IPS-18c (cell line): Measurements from ENCODE around the gene SULT1C2.

Experiments
- H3K4me3 ChIP-seq: 2 replicates; pipeline ENCODE4 v1.7.0; 2013; ENCODE audit warnings: low read depth, mild to moderate bottlenecking, low read length, moderate library complexity; ENCODE audit not compliant: insufficient read depth
- H3K9me3 ChIP-seq: one replicate; pipeline ENCODE4 v1.6.1; 2013; ENCODE audit warnings: mild to moderate bottlenecking, low read length, moderate library complexity; ENCODE audit not compliant: control insufficient read depth, insufficient read depth

SULT1C2 gene

GRCh38 chr2:108288534-108289106, at the start of gene SULT1C2:
TSS of gene SULT1C2 (plus strand) at chr2:108288895. CDS start at chr2:108293668, 4,773 bp downstream.
- Histone ChIP-seq H3K4me3 (no peak within 1 kb of the TSS), H3K9me3 (no peaks in the 10 kb centered on the region)

GRCh38 chr2:108239786-108240185, 48.9 kb upstream of the SULT1C2 start, which contains the start of gene SULT1C3:
TSS of gene SULT1C3 (plus strand) at chr2:108239968. CDS start at chr2:108247195, 7,227 bp downstream.
- no peaks in the 10 kb centered on the region for H3K9me3 ChIP-seq
- no peak within 1 kb of the TSS for H3K4me3 ChIP-seq

GRCh38 chr2:108240966-108241365, 47.7 kb upstream of the SULT1C2 start:
- H3K4me3 ChIP-seq, result no peak overlapping the region
- no peaks in the 10 kb centered on the region for H3K9me3 ChIP-seq

- Histone ChIP-seq H3K4me3 (no peak overlapping the region), H3K9me3 (no peaks in the 10 kb centered on the region)
These were observed 45.1 kb upstream of the SULT1C2 start for GRCh38 chr2:108243566-108243965.

DNA sequence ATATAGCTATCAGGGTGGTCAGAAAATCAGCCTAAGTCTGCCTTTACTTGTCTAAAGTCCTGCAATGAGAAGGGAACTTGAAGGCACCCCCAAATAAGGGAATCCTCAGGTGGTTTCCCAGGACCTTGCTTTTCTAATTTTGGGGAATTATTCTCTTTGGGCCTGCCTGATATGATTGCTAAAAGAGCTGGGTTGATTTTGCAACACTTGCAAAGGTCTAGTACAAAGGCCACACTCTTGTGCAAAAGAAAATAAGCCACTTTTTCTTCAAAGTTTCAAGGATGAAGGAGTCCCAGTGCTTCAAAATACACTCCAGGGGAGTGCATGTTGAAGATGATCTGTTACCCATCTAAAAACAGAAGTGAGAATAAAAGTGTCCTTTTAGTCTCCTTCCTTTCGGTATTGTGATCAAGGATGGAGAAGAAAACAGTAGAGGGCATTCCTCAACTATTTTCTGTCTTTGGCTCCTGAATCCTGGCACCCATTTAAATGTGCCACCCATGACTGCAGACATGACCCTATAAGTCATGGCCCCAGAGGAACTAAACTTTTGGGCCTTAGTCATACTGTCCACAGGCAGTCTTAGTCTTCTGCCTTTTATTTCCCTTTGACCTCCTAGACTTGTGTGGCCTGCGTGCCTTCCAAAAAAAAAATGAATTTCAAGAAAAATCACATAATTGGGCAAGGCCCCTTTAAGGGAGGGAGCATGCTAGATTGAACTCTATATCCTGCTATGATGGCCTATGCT, 43.9 kb upstream of the SULT1C2 start:
- Histone ChIP-seq H3K4me3 (no peak overlapping the region), H3K9me3 (no peaks in the 10 kb centered on the region)

DNA sequence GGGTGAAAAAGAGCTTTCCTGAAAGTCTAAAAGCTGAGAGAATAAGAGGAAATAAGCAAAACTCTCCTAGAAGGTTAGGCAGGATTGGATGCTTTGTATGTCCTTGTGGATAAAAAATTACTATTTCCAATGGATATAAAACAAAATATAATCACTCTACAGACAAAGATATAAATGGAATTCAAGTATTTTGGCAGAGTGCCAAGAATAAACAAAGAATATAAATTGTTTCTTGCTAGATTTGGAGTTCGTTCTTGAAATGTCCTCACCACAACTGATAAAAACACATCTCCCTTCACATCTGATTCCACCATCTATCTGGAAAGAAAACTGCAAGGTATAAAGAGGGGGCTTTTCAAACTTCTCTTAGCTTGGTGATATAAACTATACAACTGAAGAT, 35.6 kb upstream of the SULT1C2 start:
- Histone ChIP-seq H3K4me3 (no peak overlapping the region), H3K9me3 (no peaks in the 10 kb centered on the region)

GRCh38 chr2:108257757-108258331, 30.9 kb upstream of the SULT1C2 start:
- Histone ChIP-seq H3K4me3 (no peak overlapping the region), H3K9me3 (no peaks in the 10 kb centered on the region)

- Histone ChIP-seq H3K9me3 (no peaks in the 10 kb centered on the region), H3K4me3 (no peak overlapping the region)
These were observed 27.9 kb upstream of the SULT1C2 start for GRCh38 chr2:108260773-108261172.

- no peaks in the 10 kb centered on the region for H3K9me3 ChIP-seq
- no peak overlapping the region for H3K4me3 ChIP-seq
These were observed 26.7 kb upstream of the SULT1C2 start for GRCh38 chr2:108262036-108262435.

DNA sequence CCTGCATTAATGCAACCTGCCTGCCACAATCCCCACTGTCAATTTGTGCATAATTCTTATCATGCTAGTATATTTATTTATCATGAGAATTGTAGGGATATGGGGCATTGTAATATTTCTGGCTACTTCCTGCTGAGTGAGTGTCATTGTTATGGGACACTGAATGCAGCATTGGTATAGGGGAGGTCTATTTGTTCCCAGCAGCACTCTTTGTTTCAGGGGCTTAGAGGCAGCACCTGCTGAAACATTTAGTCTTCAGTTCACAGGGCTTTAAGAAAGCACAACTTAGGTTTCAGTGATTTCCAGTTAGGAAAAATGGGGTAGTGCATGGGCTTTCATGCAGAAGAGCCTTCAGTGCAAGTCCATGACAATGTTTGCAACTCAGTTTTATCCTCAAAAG, 25.3 kb upstream of the SULT1C2 start:
- Histone ChIP-seq H3K9me3 (no peaks in the 10 kb centered on the region), H3K4me3 (no peak overlapping the region)

- H3K4me3 ChIP-seq, result no peak overlapping the region
These were observed 22.5 kb upstream of the SULT1C2 start for GRCh38 chr2:108266218-108266617.

DNA sequence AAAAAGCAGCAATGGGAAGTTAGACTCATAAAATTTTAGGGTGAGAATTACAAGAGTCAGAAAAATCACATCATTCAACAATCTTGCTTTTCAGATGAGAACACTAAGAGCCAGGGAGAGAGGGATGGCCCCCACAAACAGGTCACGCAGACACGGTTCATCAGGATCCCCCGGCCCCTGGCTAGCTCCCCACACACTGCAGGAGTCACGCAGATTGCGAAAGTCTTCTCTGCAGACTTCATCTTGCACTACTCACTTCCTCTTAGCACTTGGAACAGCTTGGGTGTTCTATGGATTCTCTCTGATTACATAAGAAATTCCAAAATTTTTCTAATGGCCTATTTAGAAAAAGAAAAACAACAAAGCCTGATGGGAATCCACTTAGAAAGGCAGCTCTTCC, 21.6 kb upstream of the SULT1C2 start:
- Histone ChIP-seq H3K4me3 (no peak overlapping the region), H3K9me3 (no peaks in the 10 kb centered on the region)

More at GRCh38 chr2:108266218-108266617, 22.5 kb upstream of the SULT1C2 start:
- no peaks in the 10 kb centered on the region for H3K9me3 ChIP-seq

GRCh38 chr2:108268001-108268400, 20.7 kb upstream of the SULT1C2 start:
- H3K4me3 ChIP-seq, result no peak overlapping the region
- H3K9me3 ChIP-seq, result no peaks in the 10 kb centered on the region

DNA sequence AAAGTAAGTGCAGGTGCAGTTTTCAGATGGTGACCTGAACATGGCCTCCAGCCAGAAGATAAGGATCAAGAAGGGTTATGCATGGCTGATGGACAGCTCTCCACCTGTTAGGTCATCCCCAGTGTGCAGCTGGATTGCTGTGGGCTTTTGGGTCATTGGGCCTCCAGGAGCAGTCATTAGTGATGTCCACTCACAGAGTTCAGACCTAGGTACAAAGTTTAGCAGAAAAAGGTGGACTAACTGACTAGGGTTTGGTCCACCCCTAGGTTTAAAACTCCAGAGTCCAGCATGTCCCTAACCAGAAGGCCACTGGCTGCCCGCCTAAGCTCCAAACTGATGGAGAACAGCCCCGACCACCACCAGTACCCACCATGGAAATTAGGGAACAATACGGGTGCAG, 18.3 kb upstream of the SULT1C2 start:
- H3K9me3 ChIP-seq, result no peaks in the 10 kb centered on the region
- no peak overlapping the region for H3K4me3 ChIP-seq

DNA sequence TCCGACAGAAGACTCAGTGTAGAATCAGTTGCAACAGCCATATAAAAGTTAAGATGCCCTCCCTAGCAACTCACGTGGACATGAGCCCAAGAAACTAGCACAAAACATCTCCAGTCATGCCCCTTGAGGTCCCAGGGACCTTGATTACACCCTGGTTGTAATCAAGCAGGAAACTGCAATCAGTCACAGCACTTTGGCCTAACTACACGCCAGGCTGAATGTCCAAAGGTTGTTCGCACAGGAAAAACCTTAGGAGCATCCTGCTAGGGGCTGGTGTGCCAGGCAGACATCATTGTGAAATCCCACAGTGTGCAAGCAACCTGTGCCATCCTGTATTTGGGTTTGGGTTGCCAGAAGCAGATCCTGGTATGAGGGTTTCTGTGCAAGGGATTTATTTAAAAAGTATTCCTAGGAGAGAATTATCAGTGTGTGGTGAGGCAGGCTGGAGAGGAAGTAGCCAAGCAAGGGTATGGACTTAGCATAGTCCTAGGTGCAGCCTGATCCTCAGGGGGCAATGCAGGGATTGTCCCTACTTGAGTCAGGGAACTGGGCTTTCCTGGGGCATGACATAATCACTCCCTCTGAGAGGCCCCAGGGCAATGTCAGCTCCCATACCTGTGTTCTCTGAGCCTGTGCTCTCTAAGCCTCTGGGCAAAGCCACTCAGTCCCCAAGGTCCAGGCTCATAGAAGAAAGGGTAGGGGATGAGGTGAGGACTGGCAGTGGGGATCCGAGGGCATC, 17.8 kb upstream of the SULT1C2 start:
- H3K9me3 ChIP-seq, result no peaks in the 10 kb centered on the region

GRCh38 chr2:108271691-108272253, 16.9 kb upstream of the SULT1C2 start:
- H3K9me3 ChIP-seq, result no peaks in the 10 kb centered on the region
- no peak overlapping the region for H3K4me3 ChIP-seq

More for the DNA sequence above, 17.8 kb upstream of the SULT1C2 start:
- no peak overlapping the region for H3K4me3 ChIP-seq

GRCh38 chr2:108278631-108279030, 10.1 kb upstream of the SULT1C2 start:
- H3K4me3 ChIP-seq, result no peak overlapping the region
- no peaks in the 10 kb centered on the region for H3K9me3 ChIP-seq
